DND-41 (cell line): ENCODE measurements around the gene ASCC2.

Source experiments
- ATAC-seq: fragments of 200-7000 bp; cut with Tn5 transposase; 3 replicates; pipeline ENCODE4 v1.9.1; 2021; ENCODE audit warnings: low read depth; ENCODE audit not compliant: insufficient read depth
- DNase-seq: peaks from one replicate; pipeline ENCODE4 v3.0.0-alpha.2; 2020
- H2AFZ ChIP-seq: 2 replicates; pipeline ENCODE4 v1.6.0; 2012; ENCODE audit warnings: low read depth, low read length
- H3K27ac ChIP-seq: 2 replicates; pipeline ENCODE4 v1.5.1; 2012; ENCODE audit warnings: low read length, inconsistent platforms
- H3K27me3 ChIP-seq: fragments of 200-600 bp; sonication (generic); 2 replicates; pipeline ENCODE4 v1.6.0; 2012; ENCODE audit warnings: low read length, mild to moderate bottlenecking, inconsistent platforms; ENCODE audit not compliant: insufficient read depth, poor library complexity
- H3K36me3 ChIP-seq: 2 replicates; pipeline ENCODE4 v1.5.1; 2012; ENCODE audit warnings: low read length, inconsistent platforms; ENCODE audit not compliant: insufficient read depth
- H3K4me1 ChIP-seq: 2 replicates; pipeline ENCODE4 v1.5.1; 2012; ENCODE audit warnings: mild to moderate bottlenecking, low read length; ENCODE audit not compliant: insufficient read depth
- H3K4me2 ChIP-seq: 2 replicates; pipeline ENCODE4 v1.6.0; 2012; ENCODE audit warnings: mild to moderate bottlenecking, moderate library complexity, low read length, inconsistent platforms; ENCODE audit not compliant: insufficient read depth
- H3K4me3 ChIP-seq, 2 experiments: fragments of 200-600 bp in 1 of 2; shearing (Covaris generic) in 1 of 2; 2 replicates each; pipeline ENCODE4 v1.5.1; 2012 to 2016; ENCODE audit warnings: inconsistent platforms in 2 of 2, low read length in 2 of 2, mild to moderate bottlenecking in 2 of 2, low read depth in 1 of 2, moderate library complexity in 1 of 2
- H3K79me2 ChIP-seq: 2 replicates; pipeline ENCODE4 v1.6.0; 2012; ENCODE audit warnings: low read length, inconsistent platforms; ENCODE audit not compliant: insufficient read depth
- H3K9ac ChIP-seq: 2 replicates; pipeline ENCODE4 v1.6.0; 2012; ENCODE audit warnings: low read depth, mild to moderate bottlenecking, inconsistent platforms, low read length, moderate library complexity
- H3K9me3 ChIP-seq: 2 replicates; pipeline ENCODE4 v1.5.1; 2012; ENCODE audit warnings: low read length, moderate library complexity, mild to moderate bottlenecking, inconsistent platforms; ENCODE audit not compliant: insufficient read depth, severe bottlenecking
- H4K20me1 ChIP-seq: 2 replicates; pipeline ENCODE4 v1.6.0; 2012; ENCODE audit warnings: low read length; ENCODE audit not compliant: insufficient read depth
- CTCF ChIP-seq: IDR thresholded peaks from 2 replicates; pipeline ENCODE4 v1.5.1; 2012; ENCODE audit warnings: borderline replicate concordance, low read length, moderate library complexity, mild to moderate bottlenecking; ENCODE audit not compliant: poor library complexity, severe bottlenecking; ENCODE audit errors: extremely low read depth
- EZH2 ChIP-seq: IDR thresholded peaks from 3 replicates; pipeline ENCODE4 v1.6.1; 2012; ENCODE audit warnings: borderline replicate concordance, low read depth, mild to moderate bottlenecking, moderate library complexity, low read length, inconsistent platforms; ENCODE audit not compliant: severe bottlenecking

ASCC2 gene

GRCh38 chr22:29819501-29819900, 18.6 kb downstream of the ASCC2 start:
- Histone ChIP-seq H2AFZ (no peak overlapping the region), H3K9ac (no peak overlapping the region), H3K4me3 (no peak overlapping the region), H3K79me2 (no peaks in the 10 kb centered on the region), H3K36me3 (peaks cover 84% of the 10 kb centered on the region), H3K27ac (no peak overlapping the region), H3K4me1 (no peaks in the 10 kb centered on the region), H3K9me3 (no peaks in the 10 kb centered on the region), H3K27me3 (no peaks in the 10 kb centered on the region), H4K20me1 (no peaks in the 10 kb centered on the region), H3K4me2 (no peak overlapping the region)
- TF ChIP-seq EZH2 (no peak), CTCF (no peak)
- ATAC-seq (no peak), DNase-seq (no peak)

- H3K9me3 ChIP-seq: no peaks in the 10 kb centered on the region
- ATAC-seq (no peak), DNase-seq (no peak)
- H3K4me2 ChIP-seq: no peak overlapping the region
- peaks cover 87% of the 10 kb centered on the region for H3K36me3 ChIP-seq
- no peaks in the 10 kb centered on the region for H3K79me2 ChIP-seq
- H3K9ac ChIP-seq: no peak overlapping the region
- no peaks in the 10 kb centered on the region for H4K20me1 ChIP-seq
- TF ChIP-seq EZH2: no peak
- TF ChIP-seq CTCF: no peak
- no peaks in the 10 kb centered on the region for H3K4me1 ChIP-seq
- H3K4me3 ChIP-seq: no peak overlapping the region
- H3K27me3 ChIP-seq: no peaks in the 10 kb centered on the region
- H3K27ac ChIP-seq: no peak overlapping the region
- no peak overlapping the region for H2AFZ ChIP-seq
These were observed 20.4 kb downstream of the ASCC2 start for GRCh38 chr22:29817724-29818123.

GRCh38 chr22:29816980-29817379, 21.1 kb downstream of the ASCC2 start:
- no peaks in the 10 kb centered on the region for H3K9me3 ChIP-seq
- ATAC-seq: no peak
- no peak overlapping the region for H3K9ac ChIP-seq
- H3K4me3 ChIP-seq: no peak overlapping the region
- peaks cover 87% of the 10 kb centered on the region for H3K36me3 ChIP-seq
- no peak for TF ChIP-seq CTCF
- TF ChIP-seq EZH2: no peak
- no peaks in the 10 kb centered on the region for H3K79me2 ChIP-seq
- H3K4me1 ChIP-seq: no peaks in the 10 kb centered on the region
- DNase-seq: no peak
- H3K27ac ChIP-seq: no peak overlapping the region
- no peak overlapping the region for H2AFZ ChIP-seq
- no peaks in the 10 kb centered on the region for H3K27me3 ChIP-seq
- H3K4me2 ChIP-seq: no peak overlapping the region
- H4K20me1 ChIP-seq: no peaks in the 10 kb centered on the region

- DNase-seq (no peak), ATAC-seq (no peak)
- no peaks in the 10 kb centered on the region for H3K79me2 ChIP-seq
- H3K4me3 ChIP-seq: no peak overlapping the region
- peaks cover 87% of the 10 kb centered on the region for H3K36me3 ChIP-seq
- H3K4me1 ChIP-seq: no peaks in the 10 kb centered on the region
- H3K4me2 ChIP-seq: no peak overlapping the region
- TF ChIP-seq EZH2 (no peak), CTCF (no peak)
- no peak overlapping the region for H3K9ac ChIP-seq
- H3K27me3 ChIP-seq: no peaks in the 10 kb centered on the region
- no peaks in the 10 kb centered on the region for H3K9me3 ChIP-seq
- no peak overlapping the region for H3K27ac ChIP-seq
- no peaks in the 10 kb centered on the region for H4K20me1 ChIP-seq
- no peak overlapping the region for H2AFZ ChIP-seq
These were observed 21.5 kb downstream of the ASCC2 start for GRCh38 chr22:29816539-29816938.
